ENCODE results near the gene SMPD1.

- TF ChIP-seq CTCF (IDR thresholded peaks at IDR 0.05 in 4 of 5, conservative IDR thresholded peaks at IDR 0.05 in 1 of 5) (no peak), POLR2A (IDR thresholded peaks at IDR 0.05) (no peak)
These were observed 33.7 kb upstream of the SMPD1 start for GRCh38 chr11:6356503-6357055.
